Activated CD8-positive, alpha-beta T cell treated with anti-CD3 and anti-CD28 coated beads for 36 hours (primary cell): ENCODE measurements around the gene MDP1. TPM values are rescaled to one million over a fixed set of nuclear protein-coding genes. Genes with fewer than 3 reads are reported as not detected.

ENCODE experiments used
- ATAC-seq: fragments of 200-7000 bp; cut with Tn5 transposase; one replicate; pipeline ENCODE4 v1.10.0; 2021; ENCODE audit warnings: mild to moderate bottlenecking, moderate library complexity
- CTCF ChIA-PET: fragments of 350-600 bp; sonication (Branson Sonifier 250); formaldehyde crosslinking; loops from one replicate; lab custom pipeline; 2021; ENCODE audit warnings: antibody characterized with exemption; lab: Charles Lee
- POLR2A ChIA-PET: fragments of 350-600 bp; sonication (Branson Sonifier 250); formaldehyde crosslinking; loops from one replicate; lab custom pipeline; 2021; ENCODE audit warnings: antibody characterized with exemption; lab: Charles Lee
- DNase-seq: peaks from one replicate; pipeline ENCODE4 v3.0.0-alpha.2; 2020
- H3K27ac Mint-ChIP-seq: one replicate; pipeline ENCODE4 v1.8.0; 2021; ENCODE audit warnings: mild to moderate bottlenecking, mixed read lengths
- H3K27me3 Mint-ChIP-seq: one replicate; pipeline ENCODE4 v1.8.0; 2021; ENCODE audit warnings: mixed read lengths
- H3K36me3 Mint-ChIP-seq: one replicate; pipeline ENCODE4 v1.8.0; 2021; ENCODE audit warnings: low read depth, mixed read lengths
- H3K4me1 Mint-ChIP-seq: one replicate; pipeline ENCODE4 v1.8.0; 2021; ENCODE audit warnings: low read depth, mixed read lengths
- H3K4me3 Mint-ChIP-seq: one replicate; pipeline ENCODE4 v1.8.0; 2021; ENCODE audit warnings: mild to moderate bottlenecking, moderate library complexity, mixed read lengths
- H3K9me3 Mint-ChIP-seq: one replicate; pipeline ENCODE4 v1.8.0; 2021; ENCODE audit warnings: mixed read lengths
- intact Hi-C: fragments of 100-400 bp; cut with micrococcal nuclease; formaldehyde crosslinking; loops from one replicate; pipeline ENCODE4 v1.10.0; 2022
- total RNA-seq, 2 experiments: library from RNA; stranded (reverse); gene quantifications; one replicate each; pipeline ENCODE4 v1.2.3, GENCODE V29; 2021
- TF ChIP-seq, protein P1 (sequence below): fragments of 200-600 bp; IDR thresholded peaks from one replicate; pipeline ENCODE4 v1.8.0; 2022; ENCODE audit warnings: antibody characterized with exemption, mild to moderate bottlenecking

MDP1 gene
- total RNA-seq, 2 experiments from 2014 or later = 11.2 to 11.3 TPM

DNA sequence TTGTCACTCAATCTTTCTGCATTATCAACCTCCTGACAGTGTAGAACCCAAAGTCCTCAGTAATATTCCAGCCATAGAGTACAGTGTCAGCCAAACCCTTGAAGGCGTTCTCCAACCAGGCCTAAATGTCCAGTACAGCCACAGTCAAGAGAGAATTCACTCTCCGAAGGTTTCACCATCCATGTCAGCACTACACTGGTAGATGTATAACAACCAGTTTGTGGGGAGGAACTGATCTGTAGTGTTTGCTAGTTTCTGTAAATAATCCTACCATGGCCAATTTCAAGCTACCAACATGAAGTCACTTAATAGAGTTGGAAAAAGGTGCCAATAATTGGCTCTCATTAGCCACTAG is 456 bp upstream of the MDP1 start:
- peak overlapping the region; percentile 98 for H3K27ac Mint-ChIP-seq
- POLR2A ChIA-PET = interaction anchor here (1.1 to 4.1 kb wide), 12 partner anchors 9 to 214 kb away, joined by 3 to 41 read pairs (median 5); partner anchors contain the start of genes DHRS1, GMPR2, IPO4 and IRF9
- ATAC-seq = no peak
- H3K9me3 Mint-ChIP-seq = no peaks in the 10 kb centered on the region
- peaks cover 38% of the 10 kb centered on the region for H3K4me1 Mint-ChIP-seq
- DNase-seq = no peak
- intact Hi-C loops = no loop called here
- H3K4me3 Mint-ChIP-seq = peak overlapping the region; percentile 97
- CTCF ChIA-PET = interaction anchor here (0.9 to 3.6 kb wide), 15 partner anchors 9 to 215 kb away, joined by 3 to 25 read pairs (median 5); partner anchors contain the start of genes IRF9, LTB4R, LTB4R2 and TINF2
- TF ChIP-seq, protein P1, sequence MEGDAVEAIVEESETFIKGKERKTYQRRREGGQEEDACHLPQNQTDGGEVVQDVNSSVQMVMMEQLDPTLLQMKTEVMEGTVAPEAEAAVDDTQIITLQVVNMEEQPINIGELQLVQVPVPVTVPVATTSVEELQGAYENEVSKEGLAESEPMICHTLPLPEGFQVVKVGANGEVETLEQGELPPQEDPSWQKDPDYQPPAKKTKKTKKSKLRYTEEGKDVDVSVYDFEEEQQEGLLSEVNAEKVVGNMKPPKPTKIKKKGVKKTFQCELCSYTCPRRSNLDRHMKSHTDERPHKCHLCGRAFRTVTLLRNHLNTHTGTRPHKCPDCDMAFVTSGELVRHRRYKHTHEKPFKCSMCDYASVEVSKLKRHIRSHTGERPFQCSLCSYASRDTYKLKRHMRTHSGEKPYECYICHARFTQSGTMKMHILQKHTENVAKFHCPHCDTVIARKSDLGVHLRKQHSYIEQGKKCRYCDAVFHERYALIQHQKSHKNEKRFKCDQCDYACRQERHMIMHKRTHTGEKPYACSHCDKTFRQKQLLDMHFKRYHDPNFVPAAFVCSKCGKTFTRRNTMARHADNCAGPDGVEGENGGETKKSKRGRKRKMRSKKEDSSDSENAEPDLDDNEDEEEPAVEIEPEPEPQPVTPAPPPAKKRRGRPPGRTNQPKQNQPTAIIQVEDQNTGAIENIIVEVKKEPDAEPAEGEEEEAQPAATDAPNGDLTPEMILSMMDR = no peak
- H3K36me3 Mint-ChIP-seq = peaks cover 31% of the 10 kb centered on the region
- H3K27me3 Mint-ChIP-seq = no peaks in the 10 kb centered on the region

DNA sequence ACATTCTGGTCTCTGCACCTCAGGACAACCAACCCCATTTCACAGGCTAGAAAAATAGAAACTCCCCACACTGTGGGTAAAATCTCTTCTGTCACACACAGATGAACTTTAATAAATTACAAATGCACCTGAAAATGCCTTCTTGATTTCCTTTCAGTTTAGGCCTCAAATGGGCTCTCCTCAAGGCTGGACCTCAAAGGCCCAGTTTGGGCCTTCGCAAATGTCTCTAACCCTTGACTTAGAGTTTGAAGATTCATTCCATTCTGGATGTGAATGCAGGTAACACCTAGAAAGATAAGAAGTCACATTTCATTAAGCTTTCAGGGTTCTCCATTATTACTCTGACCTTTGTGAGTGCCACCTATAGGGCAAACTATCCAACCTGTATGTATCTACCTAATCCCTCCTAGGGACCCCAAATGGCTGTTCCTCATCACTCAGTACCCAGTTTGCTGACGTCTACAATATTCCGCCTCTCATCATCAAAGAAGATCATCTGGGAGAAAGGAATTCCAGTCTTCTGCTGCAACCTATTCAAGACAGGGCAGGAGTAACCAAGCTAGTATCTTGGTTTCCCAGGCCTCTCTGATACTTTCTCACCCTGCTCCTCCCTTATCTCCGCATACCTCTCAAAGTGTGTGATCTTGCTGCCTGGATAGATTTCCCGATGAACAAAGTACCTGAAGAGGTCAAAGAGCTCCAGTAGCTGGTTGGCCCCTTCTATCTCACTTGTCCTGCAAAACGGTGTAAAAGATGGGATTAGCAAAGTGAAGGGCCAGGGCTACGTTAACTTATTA is 1.8 kb downstream of the MDP1 start:
- Mint-ChIP-seq H3K27ac (peak overlapping the region; percentile 98), H3K9me3 (no peaks in the 10 kb centered on the region), H3K36me3 (peaks cover 46% of the 10 kb centered on the region), H3K4me1 (peaks cover 45% of the 10 kb centered on the region), H3K27me3 (no peaks in the 10 kb centered on the region), H3K4me3 (peak overlapping the region; percentile 97)
- CTCF ChIA-PET = interaction anchor here (0.7 to 4.7 kb wide), 14 partner anchors 14 to 217 kb away, joined by 3 to 25 read pairs (median 6); partner anchors contain the start of genes CIDEB, DHRS1, EMC9 and NOP9
- intact Hi-C loops = no loop called here
- no peak for DNase-seq
- no peak for ATAC-seq
- POLR2A ChIA-PET = interaction anchor here (0.6 to 4.1 kb wide), 29 partner anchors 10 to 125 kb away, joined by 3 to 41 read pairs (median 3); partner anchors contain the start of genes CIDEB, DCAF11, DHRS1 and GMPR2
- TF ChIP-seq, protein P1 = peak; percentile 32

DNA sequence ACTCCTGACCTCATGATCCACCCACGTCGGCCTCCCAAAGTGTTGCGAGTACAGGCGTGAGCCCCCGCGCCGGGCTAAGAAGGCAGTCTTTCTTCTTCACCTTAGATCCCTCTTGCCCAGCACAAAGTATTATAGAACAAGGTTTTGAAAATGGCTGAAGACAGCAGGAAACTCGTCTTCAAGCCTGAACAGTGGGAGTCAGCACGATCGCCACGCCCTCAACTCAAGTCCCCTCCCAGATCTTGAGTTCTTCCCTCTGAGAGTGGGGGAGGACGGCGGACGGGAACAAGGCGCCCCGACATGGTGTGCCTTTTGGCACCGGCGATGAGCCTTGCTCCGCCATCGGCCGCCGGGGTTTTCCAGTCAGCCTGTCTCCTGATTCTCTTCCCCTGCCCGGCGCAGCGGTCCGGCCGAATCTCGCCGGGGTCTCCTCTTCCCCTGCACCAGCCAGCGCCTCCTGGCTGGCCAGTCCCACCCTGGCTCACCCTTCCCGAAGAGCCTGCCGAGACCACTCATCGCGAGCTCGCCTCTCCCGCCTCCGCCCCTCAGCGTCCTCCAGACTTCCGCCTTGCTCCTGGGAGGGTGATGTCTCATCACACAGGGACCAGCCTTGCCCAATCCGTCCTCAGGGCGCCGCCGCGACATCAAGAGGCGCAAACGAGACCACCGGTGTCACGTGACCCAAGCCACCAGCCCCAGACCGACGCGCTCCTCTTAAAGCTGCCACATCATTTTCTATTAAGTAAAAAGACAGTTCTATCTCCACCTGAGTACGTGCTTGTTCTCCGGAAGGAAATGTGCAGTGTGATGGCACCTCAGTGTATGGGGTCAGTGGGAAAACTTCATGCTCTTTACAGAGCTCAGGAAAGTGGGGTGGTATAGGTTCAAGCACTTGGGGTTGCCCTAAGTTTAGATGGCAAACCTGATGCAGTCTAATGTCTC is 2.7 kb downstream of the MDP1 start, which contains the start of gene CHMP4A:
Gene CHMP4A (minus strand): TSS at position 565 of the 942 bp plus-strand sequence. CDS start 49 bp downstream, at position 516.
- peaks cover 45% of the 10 kb centered on the region for H3K4me1 Mint-ChIP-seq
- ChIA-PET CTCF (interaction anchor here (0.8 to 4.7 kb wide), 10 partner anchors 15 to 218 kb away, joined by 3 to 25 read pairs (median 10); partner anchors contain the start of genes CIDEB, DHRS1, NOP9 and TINF2), POLR2A (interaction anchor here (0.6 to 4.1 kb wide), 32 partner anchors 9 to 126 kb away, joined by 3 to 41 read pairs (median 3); partner anchors contain the start of genes CIDEB, DHRS1, GMPR2 and IPO4)
- no peaks in the 10 kb centered on the region for H3K27me3 Mint-ChIP-seq
- H3K27ac Mint-ChIP-seq = peak within 1 kb of the TSS; percentile 98
- TF ChIP-seq, protein P1 = no peak
- no peaks in the 10 kb centered on the region for H3K9me3 Mint-ChIP-seq
- DNase-seq = peak; percentile 99
- H3K4me3 Mint-ChIP-seq = peak within 1 kb of the TSS; percentile 97
- peak; percentile 85 for ATAC-seq
- intact Hi-C loops = no loop called here
- peaks cover 49% of the 10 kb centered on the region for H3K36me3 Mint-ChIP-seq

DNA sequence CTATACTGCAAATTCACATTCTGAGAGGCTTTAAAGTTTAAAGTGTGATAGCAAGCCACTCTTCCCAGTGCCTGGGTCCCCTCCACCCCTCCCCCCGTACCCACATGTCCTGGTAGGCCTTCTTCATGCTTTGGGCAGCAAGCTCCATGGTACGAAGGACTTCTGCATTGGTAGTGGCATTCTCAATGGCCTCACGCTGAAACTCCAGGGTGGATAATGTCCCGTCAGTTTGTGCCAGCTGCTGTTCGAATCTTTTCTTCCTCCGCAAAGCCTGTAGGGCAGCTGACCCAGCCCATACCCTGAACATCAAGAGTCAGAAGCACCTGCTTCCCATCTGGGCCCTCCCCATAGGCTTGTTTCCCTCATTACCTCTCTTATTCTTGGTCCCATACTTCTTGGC is 4.6 kb downstream of the MDP1 start:
- no peak for ATAC-seq
- intact Hi-C loops = no loop called here
- POLR2A ChIA-PET = interaction anchor here (0.6 to 8.5 kb wide), 4 partner anchors 16 to 65 kb away, joined by 3 to 58 read pairs (median 4); partner anchors contain the start of genes PSME2, TINF2 and TM9SF1
- Mint-ChIP-seq H3K36me3 (peaks cover 64% of the 10 kb centered on the region), H3K4me1 (peaks cover 56% of the 10 kb centered on the region), H3K9me3 (no peaks in the 10 kb centered on the region), H3K4me3 (peak overlapping the region; percentile 97), H3K27ac (peak overlapping the region; percentile 98), H3K27me3 (no peaks in the 10 kb centered on the region)
- TF ChIP-seq, protein P1 = no peak
- no peak for DNase-seq
- CTCF ChIA-PET = interaction anchor here (1.2 to 4.7 kb wide), 3 partner anchors 10 to 96 kb away, joined by 3 to 24 read pairs (median 3); partner anchors contain the start of genes CIDEB and TINF2
